ENCODE data around the gene PPP2R3A.
A peak's percentile ranks its signal among the peaks of the same experiment; 100 is the strongest.
"Not testable (repeated sequence)": the region's sequence is repeated elsewhere in the genome, so short reads cannot be mapped to it uniquely, and the experiment has no call there.

Gene PPP2R3A

DNA sequence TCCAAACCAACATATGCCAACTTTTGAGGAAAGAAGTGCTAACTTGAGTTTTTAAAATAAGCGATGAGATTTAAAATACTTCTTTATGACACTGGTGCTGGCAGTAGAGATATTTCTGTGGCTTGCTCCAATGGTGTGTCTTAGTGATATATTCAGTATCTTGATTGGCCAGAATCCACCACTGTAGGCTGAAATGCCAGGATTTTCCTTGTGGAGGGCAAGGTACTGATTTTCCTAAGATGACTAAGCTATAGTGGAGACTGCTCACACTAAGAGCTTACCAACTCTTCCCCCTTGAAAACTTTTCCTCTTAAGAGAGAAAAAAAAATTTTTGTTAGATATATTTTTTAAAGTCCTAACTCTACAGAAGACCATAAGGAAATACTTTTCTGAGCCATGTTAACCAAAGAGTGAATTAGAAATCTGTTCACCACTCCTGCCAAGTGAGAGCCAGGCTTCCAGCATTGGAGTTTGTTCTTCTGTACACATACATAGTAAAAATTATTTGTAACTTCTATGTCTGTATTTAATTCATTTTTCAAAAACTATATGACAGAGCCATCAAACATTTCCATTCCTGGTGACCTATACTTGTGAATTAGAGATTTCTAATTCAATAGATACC lies 109.1 kb downstream of the PPP2R3A start:
- no peak for DNase-seq
- intact Hi-C loops (cut with DNase I), result loop anchor here (5.0 to 10.0 kb wide), 4 partner anchors 123 to 938 kb away; partner anchors contain the start of genes MSL2 and STAG1

DNA sequence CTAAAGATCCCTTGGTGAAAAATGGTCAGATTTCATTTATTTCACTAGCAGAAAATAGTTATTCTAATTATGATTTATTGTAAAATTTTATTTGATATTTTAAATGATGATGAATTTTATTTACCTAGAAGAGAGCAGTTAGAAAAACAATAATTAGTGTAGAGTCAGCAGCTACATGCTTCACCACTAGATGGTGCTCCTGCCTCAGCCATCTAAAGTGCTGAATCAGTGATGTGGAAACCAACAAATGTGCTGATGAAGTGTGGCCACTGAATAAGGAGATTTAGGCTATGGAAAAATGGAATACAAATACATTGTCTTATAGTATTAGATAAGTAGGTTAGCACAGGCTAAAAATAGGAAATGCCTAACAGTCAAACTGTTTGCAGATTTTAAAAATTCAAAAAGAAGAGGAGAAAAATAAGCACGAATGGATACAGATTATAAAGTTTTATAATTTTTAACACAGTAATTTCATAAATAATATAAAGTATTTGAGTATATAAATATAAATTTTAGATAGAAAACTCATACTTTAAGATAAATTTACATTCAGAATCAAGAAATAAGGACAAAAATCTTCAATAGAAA lies 109.8 kb downstream of the PPP2R3A start:
- peak; percentile 32 to 92 (median 77) for DNase-seq
- intact Hi-C loops (cut with DNase I), result loop anchor here (5.0 to 10.0 kb wide), 3 partner anchors 122 to 677 kb away; partner anchors contain the start of genes MSL2 and STAG1

- no peak for DNase-seq
- intact Hi-C loops (cut with DNase I), result loop anchor here (5.0 to 10.0 kb wide), 3 partner anchors 121 to 676 kb away; partner anchors contain the start of genes MSL2 and STAG1
Measured at GRCh38 chr3:136075811-136076210, 110.3 kb downstream of the PPP2R3A start.

DNA sequence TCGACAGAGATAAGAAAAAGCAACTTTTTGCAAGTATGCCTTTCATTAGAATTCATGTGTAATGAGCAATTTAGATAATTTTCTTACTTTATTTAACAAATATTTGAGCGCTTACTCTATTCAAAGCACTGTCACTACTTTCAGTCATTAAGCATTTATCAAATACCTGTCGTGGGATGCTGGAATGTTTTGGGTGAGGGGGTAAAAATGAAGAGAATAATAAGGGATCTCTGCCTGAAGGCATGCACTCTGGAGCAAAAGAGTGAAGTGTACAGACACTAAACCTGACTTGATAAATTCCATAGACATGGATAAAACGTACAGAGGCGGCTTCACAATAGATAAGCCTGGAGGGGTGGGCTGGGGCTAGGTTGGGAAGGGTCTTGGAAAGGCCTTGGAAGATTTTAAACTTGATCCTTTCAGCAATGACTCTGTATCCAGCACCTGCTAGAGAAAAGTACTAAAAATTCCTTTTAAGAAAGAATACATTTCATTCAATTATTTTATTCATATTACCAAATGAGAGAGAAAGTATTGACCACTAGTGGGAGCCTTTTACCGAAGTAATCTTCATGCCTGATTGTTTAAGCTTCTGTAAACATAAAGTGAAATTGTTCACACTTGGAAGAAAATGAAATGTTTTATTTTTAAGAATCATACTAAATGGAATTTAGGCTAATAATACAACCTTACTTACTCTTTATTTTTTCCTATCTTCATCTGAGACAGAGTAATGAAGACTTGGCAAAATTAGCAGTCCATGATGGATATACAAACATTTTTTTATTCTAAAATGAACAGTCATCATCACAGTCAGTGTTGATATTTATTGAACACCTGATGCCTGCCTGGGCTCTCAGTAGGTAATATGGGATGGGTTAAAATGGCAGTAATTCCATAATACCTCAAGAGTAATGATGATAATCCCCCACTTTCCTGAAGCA lies 113.2 kb downstream of the PPP2R3A start:
- intact Hi-C loops (cut with DNase I), result loop anchor here (5.0 to 10.0 kb wide), 3 partner anchors 119 to 674 kb away; partner anchors contain the start of genes MSL2 and STAG1
- peak in 1 of 42 donors; percentile 11 for DNase-seq

- not testable (repeated sequence) for DNase-seq
- intact Hi-C loops (cut with DNase I), result loop anchor here (5.0 kb wide), 1 partner anchor 163 kb away; no protein-coding TSS in a partner anchor
Measured at GRCh38 chr3:136083641-136084382, 118.3 kb downstream of the PPP2R3A start.

DNA sequence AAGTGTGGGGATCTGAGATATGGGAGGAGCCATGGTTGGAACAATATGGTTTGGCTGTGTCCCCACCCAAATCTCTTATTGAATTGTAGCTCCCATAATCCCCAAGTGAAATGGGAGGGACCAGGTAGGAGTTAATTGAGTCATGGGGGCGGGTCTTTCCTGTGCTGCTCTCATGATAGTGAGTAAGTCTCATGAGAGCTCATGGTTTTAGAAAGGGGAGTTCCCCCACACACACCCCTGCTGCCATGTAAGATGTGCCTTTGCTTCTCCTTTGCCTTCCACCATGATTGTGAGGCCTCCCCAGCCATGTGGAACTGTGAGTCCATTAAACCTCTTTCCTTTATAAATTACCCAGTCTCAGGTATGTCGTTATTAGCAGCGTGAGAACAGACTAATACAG lies 119.5 kb downstream of the PPP2R3A start:
- DNase-seq; intact Hi-C loops (cut with DNase I): not testable (repeated sequence)

DNA sequence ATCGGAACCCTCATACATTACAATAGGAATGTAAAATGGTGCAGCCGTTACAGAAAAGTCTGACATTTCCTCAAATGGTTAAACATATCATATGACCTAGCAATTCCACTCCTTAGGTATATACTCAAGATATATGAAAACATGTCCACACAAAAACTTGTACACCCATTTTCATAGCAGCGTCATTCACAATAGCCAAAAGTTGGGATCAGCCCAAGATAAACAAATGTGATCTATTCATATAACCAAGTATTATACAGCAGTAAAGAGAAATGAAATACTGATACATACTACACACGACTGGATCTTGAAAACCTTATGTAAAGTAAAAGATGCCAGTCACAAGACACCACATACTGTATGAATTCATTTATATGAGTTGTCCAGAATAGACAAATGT lies 128.2 kb downstream of the PPP2R3A start:
- intact Hi-C loops (cut with DNase I), result no loop called here
- DNase-seq, result no peak

- intact Hi-C loops (cut with DNase I), result no loop called here
- no peak for DNase-seq
Measured at GRCh38 chr3:136105044-136105443, 139.5 kb downstream of the PPP2R3A start.

DNA sequence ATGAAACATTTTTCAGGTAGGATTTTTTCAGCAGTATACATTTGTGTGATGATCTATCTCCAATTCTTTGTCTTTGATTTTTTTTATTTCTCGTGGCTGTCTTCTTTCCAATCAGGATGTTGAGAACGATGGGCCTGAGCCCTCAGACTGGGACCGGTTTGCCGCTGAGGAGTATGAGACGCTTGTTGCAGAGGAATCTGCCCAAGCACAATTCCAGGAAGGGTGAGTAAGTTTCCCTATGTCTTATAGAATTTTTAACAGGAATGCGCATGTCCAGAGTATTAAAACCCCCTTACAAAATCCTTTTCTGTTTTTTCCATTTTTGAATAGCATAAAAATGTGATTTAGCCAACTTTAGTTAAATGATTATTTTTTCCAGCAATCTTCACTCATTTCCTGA lies 140.6 kb downstream of the PPP2R3A start:
- intact Hi-C loops (cut with DNase I), result no loop called here
- DNase-seq, result no peak

DNA sequence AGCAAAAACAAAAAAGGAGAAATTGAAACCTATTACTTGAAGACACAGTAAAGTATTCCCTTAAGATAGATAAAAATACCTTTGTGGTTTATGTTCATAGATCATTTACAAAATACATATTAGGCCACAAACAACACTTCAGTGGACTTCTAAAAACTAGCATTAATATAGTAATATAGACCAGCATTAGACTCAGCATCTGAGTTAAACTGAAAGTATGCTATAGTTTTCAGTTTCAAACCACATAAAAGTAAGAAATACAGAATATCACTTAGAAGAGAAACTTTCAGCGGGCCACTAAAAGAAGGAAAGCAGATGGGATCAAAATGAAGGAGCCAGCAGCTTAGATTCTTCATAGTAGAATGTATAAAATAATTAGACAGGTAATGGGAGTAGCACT lies 144.0 kb downstream of the PPP2R3A start:
- DNase-seq, result no peak
- intact Hi-C loops (cut with DNase I), result no loop called here

- DNase-seq, result no peak
- intact Hi-C loops (cut with DNase I), result no loop called here
Measured at GRCh38 chr3:136110481-136110880, 145.0 kb downstream of the PPP2R3A start.

DNA sequence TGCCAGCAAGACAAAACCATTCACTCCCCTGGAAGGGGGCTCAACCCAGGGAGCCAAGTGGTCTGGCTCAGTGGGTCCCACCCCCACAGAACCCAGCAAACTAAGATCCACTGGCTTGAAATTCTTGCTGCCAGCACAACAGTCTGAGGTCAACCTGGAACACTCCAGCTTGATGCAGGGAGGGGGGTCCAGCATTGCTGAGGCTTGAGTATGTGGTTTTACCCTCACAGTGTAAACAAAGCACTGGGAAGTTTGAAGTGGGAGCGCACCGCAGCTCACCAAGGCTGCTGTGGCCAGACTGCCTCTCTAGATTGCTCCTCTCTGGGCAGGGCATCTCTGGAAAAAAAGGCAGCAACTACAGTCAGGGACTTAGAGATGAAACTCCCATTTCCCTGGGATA lies 148.9 kb downstream of the PPP2R3A start:
- intact Hi-C loops (cut with DNase I), result no loop called here
- DNase-seq, result no peak

DNA sequence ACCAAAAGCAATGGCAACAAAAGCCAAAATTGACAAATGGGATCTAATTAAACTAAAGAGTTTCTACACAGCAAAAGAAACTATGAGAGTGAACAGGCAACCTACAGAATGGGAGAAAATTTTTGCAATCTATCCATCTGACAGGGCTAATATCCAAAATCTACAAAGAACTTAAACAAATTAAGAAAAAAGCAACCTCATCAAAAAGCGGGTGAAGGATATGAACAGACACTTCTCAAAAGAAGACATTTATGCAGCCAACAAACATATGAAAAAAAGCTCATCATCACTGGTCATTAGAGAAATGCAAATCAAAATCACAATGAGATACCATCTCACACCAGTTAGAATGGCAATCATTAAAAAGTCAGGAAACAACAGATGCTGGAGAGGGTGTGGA lies 153.8 kb downstream of the PPP2R3A start:
- intact Hi-C loops (cut with DNase I); DNase-seq: not testable (repeated sequence)

- intact Hi-C loops (cut with DNase I); DNase-seq: not testable (repeated sequence)
Measured at GRCh38 chr3:136119783-136120182, 154.3 kb downstream of the PPP2R3A start.

DNA sequence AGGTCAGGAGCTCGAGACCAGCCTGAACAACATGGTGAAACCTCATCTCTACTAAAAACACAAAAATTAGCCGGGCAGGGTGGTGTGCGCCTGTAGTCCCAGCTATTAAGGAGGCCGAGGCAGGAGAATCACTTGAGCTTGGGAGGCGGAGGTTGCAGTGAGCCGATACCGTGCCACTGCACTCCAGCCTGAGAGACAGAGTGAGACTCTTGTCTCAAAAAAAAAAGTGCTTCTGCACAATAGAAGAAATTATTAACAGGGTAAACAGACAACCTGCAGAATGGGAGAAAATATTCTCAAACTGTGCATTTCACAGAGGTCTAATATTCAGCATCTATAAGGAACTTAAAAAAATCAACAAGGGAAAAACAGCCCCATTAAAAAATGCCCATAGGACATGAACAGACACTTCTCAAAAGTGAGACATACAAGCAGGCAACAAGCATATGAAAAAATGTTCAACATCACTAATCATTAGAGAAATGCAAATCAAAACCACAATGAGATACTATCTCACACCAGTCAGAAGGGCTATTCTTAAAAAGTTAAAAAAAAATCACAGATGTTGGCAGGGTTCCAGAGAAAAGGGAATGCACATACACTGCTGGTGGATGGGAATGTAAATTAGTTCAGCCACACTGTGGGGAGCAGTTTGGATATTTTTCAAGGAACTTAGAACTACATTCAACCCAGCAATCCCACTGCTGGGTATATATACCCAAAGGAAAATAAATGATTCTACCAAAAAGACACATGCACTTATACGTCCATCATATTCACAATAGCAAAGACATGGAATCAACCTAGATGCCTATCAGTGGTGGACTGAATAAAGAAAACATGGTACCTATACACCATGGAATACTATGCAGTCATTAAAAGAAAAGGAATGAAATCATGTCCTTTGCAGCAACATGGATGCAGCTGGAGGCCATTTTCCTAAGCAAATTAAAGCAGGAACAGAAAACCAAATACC lies 155.1 kb downstream of the PPP2R3A start:
- intact Hi-C loops (cut with DNase I), result no loop called here

DNA sequence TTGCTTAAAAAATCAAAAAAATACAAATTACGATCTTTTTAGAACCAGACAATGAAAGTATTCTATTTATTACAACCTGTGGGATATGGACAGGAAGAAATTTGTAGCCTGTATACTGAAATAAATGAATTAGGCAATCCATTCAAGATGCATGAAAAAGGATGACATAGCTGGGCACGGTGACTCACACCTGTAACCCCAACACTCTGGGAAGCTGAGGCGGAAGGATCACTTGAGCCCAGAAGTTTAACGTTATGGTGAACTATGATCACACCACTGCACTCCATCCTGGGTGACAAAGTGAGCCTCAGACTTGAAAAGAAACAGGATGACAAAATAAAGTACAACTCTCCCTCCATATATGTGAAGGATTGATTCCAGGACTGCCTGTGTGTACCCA lies 156.5 kb downstream of the PPP2R3A start:
- DNase-seq, result no peak
- intact Hi-C loops (cut with DNase I), result no loop called here

More for the DNA sequence above, 155.1 kb downstream of the PPP2R3A start:
- no peak for DNase-seq

DNA sequence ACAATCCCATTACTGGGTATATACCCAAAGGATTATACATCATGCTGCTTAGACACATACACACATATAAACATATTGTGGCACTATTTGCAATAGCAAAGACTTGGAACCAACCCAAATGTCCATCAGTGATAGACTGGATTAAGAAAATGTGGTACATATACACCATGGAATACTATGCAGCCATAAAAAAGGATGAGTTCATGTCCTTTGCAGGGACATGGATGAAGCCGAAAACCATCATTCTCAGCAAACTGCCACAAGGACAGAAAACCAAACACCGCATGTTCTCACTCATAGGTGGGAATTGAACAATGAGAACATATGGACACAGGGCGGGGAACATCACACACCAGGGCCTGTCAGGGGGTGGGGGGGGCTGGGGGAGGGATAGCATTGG lies 166.1 kb downstream of the PPP2R3A start:
- intact Hi-C loops (cut with DNase I); DNase-seq: not testable (repeated sequence)

DNA sequence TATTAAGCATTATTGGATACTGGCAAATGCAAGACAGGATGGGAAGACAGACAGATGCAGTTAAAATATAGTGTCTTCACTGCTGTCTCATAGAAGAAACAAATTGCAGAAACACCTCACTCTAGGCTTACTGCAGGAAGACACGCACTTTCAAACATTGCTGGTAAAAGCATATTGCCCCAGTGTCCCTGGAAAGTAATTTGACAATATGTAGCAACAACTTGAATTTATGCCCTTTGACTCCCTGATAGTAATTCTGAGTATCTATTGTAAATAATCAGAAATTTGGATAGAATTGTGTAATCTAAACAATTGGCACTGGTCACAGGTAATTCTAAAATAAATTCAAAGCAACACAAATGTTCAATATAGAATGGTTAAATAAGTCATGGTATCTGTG lies 168.6 kb downstream of the PPP2R3A start:
- DNase-seq, result no peak
- intact Hi-C loops (cut with DNase I), result no loop called here
